IMR-90 (cell line): ENCODE data around the gene DYSF. TPM values are rescaled to one million over a fixed set of nuclear protein-coding genes. Genes with fewer than 3 reads are reported as not detected.

Source experiments
- ATAC-seq: fragments of 200-7000 bp; cut with Tn5 transposase; 2 replicates; pipeline ENCODE4 v1.9.1; 2020; ENCODE audit warnings: low read depth, mild to moderate bottlenecking, moderate library complexity
- BruUV-seq: library from RNA; stranded (reverse); fragments of 400-500 nt; replicated peaks from 2 replicates; lab custom pipeline; 2021; lab: Mats Ljungman, UMichigan
- CTCF ChIA-PET: fragments of 300-600 bp; formaldehyde crosslinking; extraction: SDS; loops from one replicate; lab custom pipeline; 2021; ENCODE audit warnings: antibody characterized with exemption; lab: Yijun Ruan, JAX
- POLR2A ChIA-PET: fragments of 300-600 bp; sonication (Branson Sonifier 250); formaldehyde crosslinking; loops from one replicate; lab custom pipeline; 2022; ENCODE audit warnings: antibody characterized with exemption; ENCODE audit not compliant: unreplicated experiment; lab: Charles Lee
- DNase-seq: peaks from one replicate; pipeline ENCODE4 v3.0.0; 2013
- H2AFZ ChIP-seq: replicated peaks from 2 replicates; pipeline ENCODE3; 2013; ENCODE audit warnings: low read length, mild to moderate bottlenecking; ENCODE audit not compliant: poor library complexity
- H2AK5ac ChIP-seq: 2 replicates; pipeline ENCODE4 v1.6.1; 2013; ENCODE audit warnings: low read depth, low read length, inconsistent platforms
- H2AK9ac ChIP-seq: replicated peaks from 2 replicates; pipeline ENCODE3; 2013; ENCODE audit warnings: mild to moderate bottlenecking, low read depth, low read length, moderate library complexity; ENCODE audit not compliant: poor library complexity
- H2BK120ac ChIP-seq: 2 replicates; pipeline ENCODE4 v1.6.1; 2013; ENCODE audit warnings: low read depth, low read length, inconsistent platforms
- H2BK15ac ChIP-seq: 3 replicates; pipeline ENCODE4 v1.6.1; 2013; ENCODE audit warnings: low read depth, low read length, inconsistent platforms
- H2BK20ac ChIP-seq: 2 replicates; pipeline ENCODE4 v1.6.1; 2013; ENCODE audit warnings: low read depth, mild to moderate bottlenecking, inconsistent platforms, low read length, moderate library complexity
- H2BK5ac ChIP-seq: 2 replicates; pipeline ENCODE4 v1.6.1; 2013; ENCODE audit warnings: mild to moderate bottlenecking, low read depth, low read length, inconsistent platforms; ENCODE audit not compliant: poor library complexity, severe bottlenecking
- H3K14ac ChIP-seq: replicated peaks from 2 replicates; pipeline ENCODE4 v1.6.1; 2013; ENCODE audit warnings: low read depth, low read length, inconsistent platforms
- H3K18ac ChIP-seq: 2 replicates; pipeline ENCODE4 v1.6.1; 2013; ENCODE audit warnings: low read depth, low read length, control low read depth
- H3K23ac ChIP-seq: 2 replicates; pipeline ENCODE4 v1.6.1; 2013; ENCODE audit warnings: low read depth, low read length, inconsistent platforms
- H3K27ac ChIP-seq: 2 replicates; pipeline ENCODE4 v1.5.1; 2013; ENCODE audit warnings: mild to moderate bottlenecking, control low read depth, low read length; ENCODE audit not compliant: insufficient read depth
- H3K27me3 ChIP-seq: 2 replicates; pipeline ENCODE4 v1.6.1; 2013; ENCODE audit warnings: low read length; ENCODE audit not compliant: control insufficient read depth, insufficient read depth
- H3K36me3 ChIP-seq: 2 replicates; pipeline ENCODE4 v1.6.1; 2013; ENCODE audit warnings: low read length, mixed read lengths; ENCODE audit not compliant: control insufficient read depth, insufficient read depth
- H3K4ac ChIP-seq: 2 replicates; pipeline ENCODE4 v1.6.1; 2013; ENCODE audit warnings: low read depth, low read length, inconsistent platforms
- H3K4me1 ChIP-seq: 2 replicates; pipeline ENCODE4 v1.6.1; 2013; ENCODE audit warnings: low read length, mixed read lengths; ENCODE audit not compliant: control insufficient read depth, insufficient read depth
- H3K4me2 ChIP-seq: 2 replicates; pipeline ENCODE4 v1.6.1; 2013; ENCODE audit warnings: low read depth, mild to moderate bottlenecking, control low read depth, low read length, moderate library complexity
- H3K4me3 ChIP-seq: 2 replicates; pipeline ENCODE4 v1.5.1; 2013; ENCODE audit warnings: low read depth, mild to moderate bottlenecking, control low read depth, low read length, moderate library complexity; ENCODE audit not compliant: insufficient read depth
- H3K56ac ChIP-seq: 2 replicates; pipeline ENCODE4 v1.6.1; 2013; ENCODE audit warnings: low read length, inconsistent platforms; ENCODE audit not compliant: insufficient read depth; ENCODE audit errors: extremely low read depth
- H3K79me1 ChIP-seq, 2 experiments: 2 replicates each; pipeline ENCODE4 v1.6.1; 2013; ENCODE audit warnings: low read length in 2 of 2, inconsistent platforms in 1 of 2, low read depth in 1 of 2
- H3K9ac ChIP-seq: 2 replicates; pipeline ENCODE4 v1.6.1; 2013; ENCODE audit warnings: low read depth, low read length, control low read depth
- H3K9me1 ChIP-seq: 2 replicates; pipeline ENCODE4 v1.6.1; 2013; ENCODE audit warnings: low read length, inconsistent platforms; ENCODE audit not compliant: insufficient read depth
- H3K9me3 ChIP-seq: 2 replicates; pipeline ENCODE4 v1.6.1; 2013; ENCODE audit warnings: low read length; ENCODE audit not compliant: control insufficient read depth, insufficient read depth
- H4K20me1 ChIP-seq: 2 replicates; pipeline ENCODE4 v1.6.1; 2013; ENCODE audit warnings: low read length, inconsistent platforms; ENCODE audit not compliant: insufficient read depth
- H4K5ac ChIP-seq: 2 replicates; pipeline ENCODE4 v1.6.1; 2013; ENCODE audit warnings: mild to moderate bottlenecking, low read depth, low read length, control low read depth
- H4K8ac ChIP-seq, 2 experiments: 2 replicates each; pipeline ENCODE4 v1.6.1; 2013; ENCODE audit warnings: low read depth in 2 of 2, low read length in 2 of 2, control low read depth in 1 of 2, inconsistent platforms in 1 of 2
- H4K91ac ChIP-seq: 2 replicates; pipeline ENCODE4 v1.6.1; 2013; ENCODE audit warnings: low read depth, low read length, inconsistent platforms; ENCODE audit not compliant: insufficient read depth
- CEBPB ChIP-seq: IDR thresholded peaks from 2 replicates; pipeline ENCODE4 v1.6.1; 2012; ENCODE audit warnings: low read depth, low read length, improper control_type of control experiment
- MAFK ChIP-seq: IDR thresholded peaks from 2 replicates; pipeline ENCODE4 v1.6.1; 2012; ENCODE audit warnings: low read depth, low read length, improper control_type of control experiment
- MXI1 ChIP-seq: IDR thresholded peaks from 2 replicates; pipeline ENCODE4 v1.6.1; 2012; ENCODE audit warnings: low read depth, mild to moderate bottlenecking, low read length, moderate library complexity, borderline replicate concordance
- POLR2A ChIP-seq: IDR thresholded peaks from 2 replicates; pipeline ENCODE4 v1.6.1; 2012; ENCODE audit warnings: mild to moderate bottlenecking, low read depth, low read length
- RAD21 ChIP-seq: IDR thresholded peaks from 2 replicates; pipeline ENCODE4 v1.6.1; 2012; ENCODE audit warnings: low read length, improper control_type of control experiment
- SMC3 ChIP-seq: fragments of 150-350 bp; IDR thresholded peaks from 2 replicates; pipeline ENCODE4 v1.6.1; 2016; ENCODE audit warnings: low read depth, mild to moderate bottlenecking, antibody characterized with exemption, low read length, moderate library complexity
- WGBS, 2 experiments: methylation state at CpG; one replicate each; pipeline versions ENCODE4 v1.1.5 to v1.1.7; 2013; ENCODE audit warnings: missing lambda C conversion rate in 2 of 2; ENCODE audit not compliant: insufficient read length in 1 of 2; ENCODE audit errors: extremely low coverage in 2 of 2; 5-methylcytosine and 5-hydroxymethylcytosine counted together
- dilution Hi-C: fragments of 300-500 bp; cut with HindIII; formaldehyde crosslinking; loops from one replicate; pipeline ENCODE4 v1.14.3; 2018; ENCODE audit warnings: low sequenced_read_pairs; ENCODE audit not compliant: unreplicated experiment
- in situ Hi-C: fragments of 300-500 bp; cut with MboI; formaldehyde crosslinking; loops from 3 replicates; pipeline ENCODE4 v1.14.3; 2019; ENCODE audit warnings: low sequenced_read_pairs, inconsistent platforms, mixed read lengths
- intact Hi-C: fragments of 100-400 bp; cut with micrococcal nuclease; formaldehyde crosslinking; loops from 2 replicates; pipeline ENCODE4 v1.10.0; 2022
- polyA plus RNA-seq, 3 experiments: library from polyadenylated mRNA; depleted of rRNA; stranded (reverse); fragments of >200 nt; gene quantifications; 2 replicates each; pipeline ENCODE4 v1.2.3, GENCODE V29; 2012; ENCODE audit warnings: low replicate concordance in 1 of 3
- total RNA-seq: library from RNA; depleted of rRNA; stranded (reverse); fragments of >200 nt; gene quantifications from 2 replicates; pipeline ENCODE4 v1.2.3, GENCODE V29; 2012
- TF ChIP-seq, protein P1 (sequence below): conservative IDR thresholded peaks from 2 replicates; pipeline ENCODE4 v1.5.1; 2012; ENCODE audit warnings: mild to moderate bottlenecking, low read depth, low read length, improper control_type of control experiment

DYSF gene
- total and polyA plus RNA-seq, 2 of the 4 experiments (the other 2 are of a cell fraction) = 0.09 to 0.18 TPM

DNA sequence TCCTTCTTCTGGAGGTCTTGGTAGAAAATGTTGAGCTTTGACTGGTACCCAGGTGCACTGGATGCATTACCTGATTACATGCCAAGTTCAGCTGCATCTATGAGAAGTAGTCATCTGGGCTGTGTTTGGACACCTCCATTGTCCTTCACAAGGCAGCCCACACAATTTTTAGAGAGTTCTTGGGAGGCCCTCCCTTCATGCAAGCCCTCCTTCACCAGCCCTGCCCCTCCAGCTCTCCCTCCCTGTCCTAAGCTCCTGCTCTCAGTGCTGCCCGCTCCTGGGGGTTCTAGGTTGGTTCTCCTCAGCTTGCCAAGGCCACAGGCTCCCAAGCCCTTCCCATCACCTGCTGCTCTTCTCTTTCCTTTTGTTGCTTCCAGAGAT, 148.7 kb downstream of the DYSF start:
- H3K27me3 ChIP-seq = peaks cover 43% of the 10 kb centered on the region
- intact Hi-C loops (no loop called here), dilution Hi-C loops (no loop called here), in situ Hi-C loops (loop anchor here (5.0 kb wide), 1 partner anchor 550 kb away; no protein-coding TSS in a partner anchor)
- TF ChIP-seq MAFK (no peak), SMC3 (no peak), RAD21 (no peak), MXI1 (no peak), CEBPB (no peak), POLR2A (no peak)
- TF ChIP-seq, protein P1, sequence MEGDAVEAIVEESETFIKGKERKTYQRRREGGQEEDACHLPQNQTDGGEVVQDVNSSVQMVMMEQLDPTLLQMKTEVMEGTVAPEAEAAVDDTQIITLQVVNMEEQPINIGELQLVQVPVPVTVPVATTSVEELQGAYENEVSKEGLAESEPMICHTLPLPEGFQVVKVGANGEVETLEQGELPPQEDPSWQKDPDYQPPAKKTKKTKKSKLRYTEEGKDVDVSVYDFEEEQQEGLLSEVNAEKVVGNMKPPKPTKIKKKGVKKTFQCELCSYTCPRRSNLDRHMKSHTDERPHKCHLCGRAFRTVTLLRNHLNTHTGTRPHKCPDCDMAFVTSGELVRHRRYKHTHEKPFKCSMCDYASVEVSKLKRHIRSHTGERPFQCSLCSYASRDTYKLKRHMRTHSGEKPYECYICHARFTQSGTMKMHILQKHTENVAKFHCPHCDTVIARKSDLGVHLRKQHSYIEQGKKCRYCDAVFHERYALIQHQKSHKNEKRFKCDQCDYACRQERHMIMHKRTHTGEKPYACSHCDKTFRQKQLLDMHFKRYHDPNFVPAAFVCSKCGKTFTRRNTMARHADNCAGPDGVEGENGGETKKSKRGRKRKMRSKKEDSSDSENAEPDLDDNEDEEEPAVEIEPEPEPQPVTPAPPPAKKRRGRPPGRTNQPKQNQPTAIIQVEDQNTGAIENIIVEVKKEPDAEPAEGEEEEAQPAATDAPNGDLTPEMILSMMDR = no peak
- H2BK15ac ChIP-seq = no peak overlapping the region
- POLR2A ChIA-PET = no interaction called here
- H3K9ac ChIP-seq = no peak overlapping the region
- CTCF ChIA-PET = interaction anchor here (1.3 kb wide), 1 partner anchor 8 kb away, joined by 4 read pairs; no protein-coding TSS in a partner anchor
- no peak overlapping the region for H3K56ac ChIP-seq
- no peak overlapping the region for H3K4ac ChIP-seq
- H3K4me2 ChIP-seq = no peak overlapping the region
- no peak overlapping the region for H3K14ac ChIP-seq
- no peaks in the 10 kb centered on the region for H3K9me3 ChIP-seq
- H3K36me3 ChIP-seq = no peaks in the 10 kb centered on the region
- H4K91ac ChIP-seq = no peak overlapping the region
- no peak overlapping the region for H4K8ac ChIP-seq
- no peaks in the 10 kb centered on the region for H4K20me1 ChIP-seq
- DNase-seq (no peak), ATAC-seq (no peak)
- H2AK5ac ChIP-seq = no peak overlapping the region
- H3K79me1 ChIP-seq = no peaks in the 10 kb centered on the region
- H3K27ac ChIP-seq = no peak overlapping the region
- no TSS peak for BruUV-seq
- H2BK5ac ChIP-seq = no peak overlapping the region
- no peak overlapping the region for H3K4me3 ChIP-seq
- no peak overlapping the region for H2AFZ ChIP-seq
- no peak overlapping the region for H2AK9ac ChIP-seq
- H4K5ac ChIP-seq = no peak overlapping the region
- H3K18ac ChIP-seq = no peak overlapping the region
- no peak overlapping the region for H2BK120ac ChIP-seq
- no peaks in the 10 kb centered on the region for H3K4me1 ChIP-seq
- H2BK20ac ChIP-seq = no peak overlapping the region
- H3K23ac ChIP-seq = no peak overlapping the region
- no CpG with 5 or more reads among the region's 1 CpG for WGBS, 2 experiments
- no peaks in the 10 kb centered on the region for H3K9me1 ChIP-seq
